Amygdala (tissue), 56 donors: ENCODE measurements around the gene RNF150.

Experiments
- DNase-seq, 56 donors: peaks; one replicate each; lab custom pipeline; 2025; lab: John Stamatoyannopoulos, UW

Gene RNF150

DNA sequence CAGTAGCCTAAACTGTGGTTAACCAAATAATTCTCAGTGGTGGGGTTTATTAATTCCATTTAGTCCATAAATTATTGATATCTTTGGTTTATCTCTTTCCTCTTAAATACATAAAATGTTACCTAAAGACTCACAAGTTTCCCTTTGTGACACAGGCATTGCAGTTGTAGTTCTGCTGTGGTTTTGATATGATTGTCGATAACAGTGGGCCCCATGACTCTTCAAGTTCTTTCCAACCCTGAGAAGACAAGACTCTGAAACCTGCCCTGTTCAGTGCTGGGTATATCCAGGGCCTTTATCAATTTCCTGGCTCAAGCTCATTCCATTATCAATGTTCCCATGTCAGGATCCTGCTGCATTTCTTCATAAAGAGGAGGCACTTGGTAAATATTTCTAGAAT, 259.2 kb downstream of the RNF150 start:
- DNase-seq: no peak

DNA sequence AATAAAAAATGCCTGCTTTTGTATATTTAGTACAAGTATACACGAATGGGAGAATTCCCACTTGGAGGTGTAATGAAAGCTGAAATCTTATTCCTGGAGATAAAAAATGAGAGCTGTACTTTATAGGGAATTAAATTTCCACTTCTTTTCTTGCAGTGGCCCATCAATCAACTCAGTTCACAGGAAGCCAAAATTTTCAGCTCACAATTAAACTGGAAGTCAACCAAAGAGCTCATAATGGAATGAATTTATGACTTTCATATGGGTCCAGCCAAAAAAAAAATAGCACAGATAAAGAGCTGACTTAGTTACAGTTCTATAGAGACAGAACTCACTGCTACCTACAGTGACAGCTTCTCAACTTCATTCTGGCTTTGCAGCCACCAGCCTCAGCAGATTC, 261.9 kb downstream of the RNF150 start:
- no peak for DNase-seq

DNA sequence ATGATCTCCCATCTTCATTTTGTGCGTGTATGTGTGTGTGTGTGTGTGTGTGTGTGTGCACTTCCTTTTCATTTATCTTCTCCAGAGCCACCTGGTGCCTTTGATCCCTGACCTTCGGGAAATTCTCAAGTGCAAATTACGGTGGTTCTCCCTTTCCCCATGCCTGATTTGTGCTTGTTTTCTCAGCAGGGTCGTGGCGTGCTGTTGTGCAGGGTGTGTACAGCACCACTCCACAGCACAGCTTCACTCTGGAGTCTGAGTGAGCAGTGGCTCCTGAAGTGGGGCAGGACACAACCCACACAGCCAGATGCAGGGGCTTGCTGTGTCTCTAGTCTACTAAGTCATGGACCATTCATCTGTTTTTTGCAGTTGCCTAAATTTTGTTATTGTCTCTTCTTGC, 262.8 kb downstream of the RNF150 start:
- DNase-seq: no peak

DNA sequence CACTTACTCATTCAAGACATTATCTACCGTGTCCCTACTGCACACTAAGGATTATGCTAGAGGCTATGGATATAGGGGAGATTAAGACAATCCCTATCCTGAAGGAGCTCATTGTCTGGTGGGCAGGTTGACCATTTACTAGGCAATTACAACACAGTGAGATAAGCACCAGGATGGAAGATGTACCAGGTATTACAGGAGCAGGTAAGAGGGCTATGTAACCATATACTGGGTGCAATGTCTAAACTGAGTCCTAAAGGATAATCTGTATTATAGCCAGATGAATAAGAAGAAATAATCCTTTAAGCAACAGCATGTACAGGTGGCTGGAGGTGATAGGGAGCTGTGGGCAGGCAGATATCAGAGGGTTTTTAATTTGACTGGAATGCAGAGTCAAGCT, 263.8 kb downstream of the RNF150 start:
- no peak for DNase-seq

DNA sequence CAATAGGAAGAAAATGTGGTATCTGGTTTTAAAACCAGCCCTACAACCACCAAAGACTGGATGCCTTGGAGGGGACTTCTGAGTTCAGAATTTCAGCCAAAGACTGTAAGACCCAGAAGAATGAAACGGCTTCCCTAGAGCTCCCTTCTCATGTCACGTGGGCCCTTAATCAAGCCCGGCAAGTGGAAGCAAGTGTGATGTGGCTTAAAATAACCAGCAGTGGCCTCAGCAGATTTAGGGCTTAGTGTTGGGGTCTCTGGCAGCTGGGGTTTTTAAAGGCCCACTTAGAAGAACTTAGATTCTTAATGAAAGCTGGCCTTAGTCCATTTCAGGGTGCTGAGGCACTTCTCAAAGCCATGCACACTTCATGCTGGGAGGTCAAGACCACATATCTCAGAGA, 265.9 kb downstream of the RNF150 start:
- no peak for DNase-seq

DNA sequence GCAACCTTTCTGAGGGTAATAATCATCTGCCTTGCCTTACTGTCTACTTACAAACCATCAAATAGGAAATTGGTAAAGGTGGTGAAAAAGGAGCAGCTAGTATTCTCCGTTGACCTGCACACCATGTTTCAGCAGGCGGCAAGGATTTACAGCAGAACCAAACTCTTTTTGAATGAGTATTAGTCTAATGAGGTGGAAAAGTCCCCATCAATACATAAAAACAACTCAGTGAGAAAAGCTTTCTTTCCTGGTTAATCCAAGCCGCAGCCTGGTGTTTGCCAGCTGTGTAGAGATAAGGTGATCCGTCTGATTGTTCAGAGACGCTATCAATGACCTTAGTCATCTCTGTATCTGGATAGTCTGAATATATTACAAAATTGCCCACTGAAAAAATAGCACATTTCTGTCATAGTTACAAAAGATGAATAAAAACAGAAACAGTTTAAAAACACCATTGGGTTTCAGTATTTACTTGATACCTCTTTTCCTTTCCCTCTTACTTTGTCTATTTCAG, 266.7 kb downstream of the RNF150 start:
- DNase-seq: no peak

DNA sequence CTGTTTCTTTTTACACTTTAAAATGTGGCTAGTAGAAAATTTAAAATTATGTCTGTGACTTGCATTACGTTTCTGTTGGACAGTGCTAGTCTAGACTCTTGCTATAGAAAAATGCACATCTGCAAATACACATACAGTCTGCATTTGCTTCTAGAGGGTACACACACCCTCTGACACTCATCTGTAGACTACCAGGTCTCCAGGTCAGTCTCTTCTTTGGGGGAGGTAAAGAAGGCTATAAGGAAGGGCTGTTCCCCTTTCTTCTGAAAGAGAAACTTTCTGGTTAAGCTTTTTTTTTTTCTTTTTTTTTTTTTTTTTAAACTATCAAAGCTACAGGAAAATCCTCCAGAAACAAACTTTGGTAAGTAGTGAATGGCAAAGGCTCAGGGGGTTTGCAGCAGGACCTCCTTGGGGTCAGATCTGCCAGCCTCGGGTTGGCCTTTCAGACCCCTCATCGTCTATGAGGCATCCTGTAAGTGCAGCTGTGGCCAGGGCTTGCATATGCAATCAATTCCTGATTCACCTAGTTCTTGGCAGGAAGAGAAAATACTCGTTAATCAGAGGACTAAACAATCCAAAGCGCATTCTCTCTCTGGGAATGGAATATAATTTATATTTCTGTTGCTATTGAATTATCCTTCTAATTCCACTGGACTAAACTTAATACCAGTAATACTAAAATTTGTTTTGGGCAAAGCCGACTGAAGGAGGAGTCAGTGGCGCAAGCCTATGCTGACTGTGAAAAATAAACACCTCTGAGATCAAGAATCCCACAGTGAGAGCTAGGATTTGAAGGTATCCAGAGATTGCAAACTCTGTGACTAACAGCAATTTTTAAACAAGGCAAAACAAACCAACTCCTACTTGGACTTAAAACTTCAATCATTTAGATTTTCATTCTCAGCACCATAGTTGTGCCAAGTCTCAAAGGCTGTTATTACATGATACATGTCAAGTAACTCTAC, 267.7 kb downstream of the RNF150 start:
- no peak for DNase-seq

DNA sequence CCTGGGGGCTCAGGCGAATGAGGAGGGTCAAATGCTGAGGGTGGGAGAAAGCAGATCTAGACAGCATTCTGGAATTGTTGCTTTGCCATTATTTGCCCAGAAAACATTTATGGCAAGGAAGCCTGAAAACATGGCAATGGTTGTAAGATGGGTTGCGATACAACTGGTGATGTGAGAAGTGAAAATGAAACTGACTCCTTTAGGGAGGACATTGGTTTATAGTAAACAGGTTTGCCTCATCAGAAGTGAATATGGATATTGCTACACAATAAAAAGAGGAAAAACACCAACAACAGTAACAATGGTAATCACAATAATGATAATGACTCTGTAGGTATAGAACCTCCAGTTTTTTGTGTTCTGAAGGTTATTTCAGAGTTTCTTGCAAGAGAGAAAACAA, 270.1 kb downstream of the RNF150 start:
- DNase-seq: no peak

DNA sequence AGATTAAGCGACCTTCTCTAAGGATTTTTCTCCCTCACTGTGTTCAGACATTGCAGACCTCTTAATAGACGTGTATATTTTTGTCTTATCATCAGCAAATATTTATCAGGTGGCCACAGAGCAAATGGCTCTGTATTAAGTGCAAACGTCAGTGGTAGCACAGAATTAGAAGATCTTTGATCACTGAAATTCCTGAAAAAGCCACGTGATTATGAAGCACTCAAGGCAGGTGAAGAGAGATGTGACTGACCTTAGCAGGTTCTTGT, 271.2 kb downstream of the RNF150 start:
- no peak for DNase-seq

DNA sequence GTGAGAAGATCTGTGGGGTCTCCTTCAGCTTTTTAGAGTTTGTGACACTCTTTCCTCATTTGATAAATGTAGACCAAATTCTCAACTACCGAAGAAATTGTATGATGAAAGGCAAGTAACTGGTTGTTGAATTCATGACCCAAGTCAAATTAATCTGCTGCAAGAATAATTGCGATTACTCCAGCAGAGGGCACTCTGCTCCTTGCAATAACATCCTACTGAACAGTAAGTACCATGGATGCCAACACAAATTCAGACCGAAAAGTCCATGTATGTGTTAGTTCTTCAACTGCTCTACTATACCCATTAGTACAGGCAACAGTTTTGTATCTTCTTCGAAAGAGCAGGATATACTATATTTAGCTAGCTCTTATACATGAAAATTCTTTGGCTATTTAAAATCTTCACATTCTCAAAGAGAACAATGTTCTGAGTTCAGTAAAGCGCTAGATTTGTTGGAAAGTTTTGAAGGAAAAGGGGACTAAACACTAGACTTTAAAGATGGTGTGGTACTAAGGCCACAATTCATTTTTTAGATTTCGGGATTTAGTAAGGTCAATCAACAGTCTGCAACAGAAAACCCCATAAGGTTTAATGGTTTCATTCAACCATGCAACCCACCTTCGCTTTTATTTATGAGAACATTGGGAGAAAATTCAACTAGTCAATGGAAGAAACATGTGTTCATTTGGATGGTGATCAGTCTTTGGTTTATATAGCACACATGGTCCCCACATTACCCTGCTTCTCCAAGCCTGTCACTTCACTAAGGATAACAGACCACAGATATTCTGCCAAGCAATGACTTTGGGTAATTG, 271.7 kb downstream of the RNF150 start:
- DNase-seq: peak in 38 of 56 donors; percentile 3 to 90 (median 40)

DNA sequence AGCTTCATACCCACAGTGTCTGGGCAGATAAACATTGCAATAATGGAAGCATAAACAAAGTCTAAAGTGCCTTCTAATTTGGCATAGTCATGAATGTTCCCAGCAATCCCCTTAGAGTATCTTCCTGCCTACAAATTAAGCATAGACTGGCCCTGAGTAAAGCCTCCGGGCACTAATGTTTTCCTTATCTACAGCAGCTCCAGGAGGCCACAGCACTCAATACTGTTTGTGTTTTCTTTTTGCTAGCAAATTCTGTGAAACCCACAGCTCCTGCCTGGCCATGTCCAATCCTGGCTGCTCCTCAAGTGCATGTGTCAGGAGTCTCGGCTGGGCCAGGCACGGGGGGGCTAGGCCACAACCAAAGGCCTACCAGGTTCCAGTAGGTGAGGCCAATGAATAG, 274.4 kb downstream of the RNF150 start:
- no peak for DNase-seq

DNA sequence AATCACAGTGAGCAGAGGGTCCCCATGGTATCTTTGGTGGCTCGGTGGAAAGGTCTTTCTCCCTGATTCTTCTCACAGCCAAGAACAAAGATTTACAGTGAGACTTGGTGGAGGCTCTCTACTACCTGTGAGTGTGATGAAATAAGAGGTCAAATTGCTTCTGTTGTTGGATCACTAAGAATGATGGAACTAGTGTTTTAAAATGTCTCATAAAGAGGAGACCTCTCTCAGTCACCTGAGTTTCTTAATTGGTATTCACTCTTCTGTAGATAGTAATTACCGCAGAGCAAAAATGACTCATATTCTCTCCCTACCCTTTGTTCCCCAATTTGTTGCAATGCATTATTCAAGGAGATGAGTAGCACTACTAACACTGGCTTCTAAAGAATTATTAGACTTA, 276.2 kb downstream of the RNF150 start:
- DNase-seq: no peak

DNA sequence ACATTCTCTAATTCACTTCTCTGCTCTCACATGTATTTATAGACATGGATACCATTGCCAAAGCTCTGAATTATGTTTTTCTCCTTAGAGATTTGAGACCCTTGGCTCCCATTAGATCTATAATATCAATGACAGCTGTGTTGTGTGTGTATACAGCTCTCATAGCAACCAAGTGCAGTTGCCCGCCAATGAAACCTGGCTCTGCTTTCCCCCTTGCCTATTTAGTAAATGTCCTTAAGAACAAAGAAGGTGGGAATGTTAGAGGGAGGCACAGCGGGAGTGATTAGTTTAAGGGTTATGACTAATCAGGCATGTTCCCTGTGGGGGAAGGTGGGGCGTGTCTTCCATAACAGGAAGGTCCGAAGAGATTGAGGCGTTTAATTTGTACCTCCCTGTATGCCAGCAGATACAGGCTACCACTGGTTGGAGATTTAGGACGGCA, 276.6 kb downstream of the RNF150 start:
- DNase-seq: peak in 4 of 56 donors; percentile 7 to 29 (median 8)

DNA sequence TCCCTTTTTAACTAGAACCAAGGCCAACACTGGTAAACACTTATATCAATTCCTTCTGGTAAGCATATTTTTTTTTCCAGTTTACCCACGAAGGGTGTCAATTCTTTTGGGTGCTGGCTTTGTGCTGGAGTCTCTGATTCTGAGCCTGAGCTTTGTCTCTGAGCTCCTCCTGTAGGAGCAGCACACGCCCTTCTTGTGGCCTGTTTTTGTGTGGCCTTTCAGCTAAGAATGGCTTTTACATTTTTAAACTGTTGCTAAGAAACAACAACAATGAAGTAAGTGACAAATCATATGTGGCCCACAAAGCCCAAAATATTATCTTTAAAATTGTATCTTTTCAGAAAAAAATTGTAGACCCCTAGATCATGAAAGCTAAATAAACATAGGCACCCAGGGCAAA, 279.1 kb downstream of the RNF150 start:
- no peak for DNase-seq

DNA sequence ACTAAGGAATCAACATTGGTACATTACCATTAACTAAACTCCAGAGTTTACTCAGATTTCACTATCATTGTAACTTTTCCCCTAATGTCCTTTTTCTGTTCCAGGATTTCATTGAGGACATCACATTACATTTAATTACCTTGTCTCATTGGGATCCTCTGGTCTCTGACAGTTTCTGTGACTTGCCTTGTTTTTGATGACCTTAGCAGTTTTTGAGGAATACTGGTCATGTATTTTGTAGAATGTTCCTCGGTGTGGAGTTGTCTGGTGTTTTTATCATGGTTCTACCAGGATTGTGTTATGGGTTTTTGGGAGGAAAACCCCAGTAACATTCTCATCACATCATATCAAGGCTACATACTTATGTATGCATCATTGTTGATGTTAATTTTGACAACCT, 281.5 kb downstream of the RNF150 start:
- DNase-seq: no peak

DNA sequence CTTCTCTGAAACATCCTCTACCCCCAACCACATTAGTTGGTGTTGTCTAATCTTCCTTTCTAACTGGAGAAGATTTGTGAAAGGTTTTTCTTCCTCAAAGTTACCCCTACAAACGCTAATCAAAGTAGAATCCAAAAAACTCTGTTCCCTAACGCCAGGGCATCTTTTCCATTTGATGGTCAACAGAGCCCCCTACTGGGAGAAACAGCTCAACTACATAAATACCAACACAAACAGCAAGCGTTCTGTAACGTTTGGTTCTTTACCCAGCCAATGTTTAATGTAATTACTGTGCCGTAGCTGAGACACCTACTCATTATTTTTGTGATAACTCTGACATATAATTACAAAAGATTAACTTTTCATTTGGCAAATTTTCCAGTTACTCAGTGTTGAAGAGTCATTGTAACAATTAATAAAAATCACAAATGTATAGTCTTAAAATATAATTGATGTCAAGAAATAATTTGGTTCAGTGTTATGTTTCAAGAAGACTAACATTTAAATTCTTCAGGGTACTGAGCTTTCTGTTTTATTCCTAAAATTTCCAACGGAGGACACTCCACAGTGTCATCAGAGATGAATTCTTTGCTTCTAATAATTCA, 282.1 kb downstream of the RNF150 start:
- peak in 17 of 56 donors; percentile 3 to 75 (median 13) for DNase-seq

DNA sequence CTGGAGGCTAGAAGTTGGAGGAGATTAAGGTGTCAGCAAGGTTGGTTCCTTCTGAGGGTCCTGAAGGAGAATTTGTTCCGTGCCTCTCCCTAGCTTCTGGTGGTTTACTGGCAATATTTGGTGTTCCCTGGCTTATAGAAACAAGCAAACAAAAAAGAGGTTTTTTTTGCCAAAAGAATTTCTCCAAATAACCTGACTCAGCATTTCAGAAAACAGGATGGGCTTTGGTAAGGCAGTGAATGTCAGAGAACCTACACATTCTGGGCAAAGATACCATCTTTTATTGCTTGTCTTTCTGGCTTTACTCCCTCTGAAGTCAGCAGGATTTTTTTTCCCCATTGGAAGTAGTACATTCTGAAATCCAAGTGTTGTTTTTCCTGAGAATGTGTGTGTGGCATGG, 283.7 kb downstream of the RNF150 start:
- DNase-seq: no peak

DNA sequence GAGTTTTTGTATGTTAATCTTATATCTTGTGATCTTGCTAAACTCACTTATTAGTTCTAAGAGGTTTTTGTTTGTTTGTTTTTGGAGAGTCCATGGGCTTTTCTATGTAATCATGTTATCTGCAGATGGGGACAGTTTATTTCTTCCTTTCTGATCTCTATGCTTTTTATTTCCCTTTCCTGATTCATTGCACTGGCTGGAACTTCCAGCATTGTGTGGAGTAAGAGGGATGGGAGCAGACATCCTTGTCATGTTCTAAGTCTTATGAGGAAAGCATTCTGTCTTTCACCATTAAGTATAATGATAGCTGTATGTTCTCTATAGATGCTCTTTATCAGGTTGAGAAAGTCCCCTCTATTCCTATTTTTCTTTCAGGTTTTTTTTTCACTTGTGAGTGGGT, 286.5 kb downstream of the RNF150 start:
- no peak for DNase-seq

DNA sequence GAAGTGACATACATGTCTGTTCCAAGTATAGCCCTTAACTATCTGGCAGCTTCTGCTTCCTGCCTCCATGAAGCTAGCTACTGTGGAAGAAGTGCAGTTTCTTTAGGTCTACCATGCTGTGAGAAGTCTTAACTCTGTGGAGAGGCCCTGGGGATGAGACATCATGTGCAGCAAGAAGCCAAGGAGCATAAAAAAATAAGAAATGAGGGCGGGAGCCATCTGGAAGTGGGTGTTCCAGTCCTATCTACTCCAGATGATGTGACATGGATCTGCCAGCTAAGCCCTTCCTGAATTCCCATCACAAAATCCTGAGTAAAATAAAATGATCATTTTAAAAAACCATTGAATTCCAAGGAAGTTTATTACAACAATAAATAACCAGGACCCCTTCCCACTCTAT, 289.2 kb downstream of the RNF150 start:
- no peak for DNase-seq

DNA sequence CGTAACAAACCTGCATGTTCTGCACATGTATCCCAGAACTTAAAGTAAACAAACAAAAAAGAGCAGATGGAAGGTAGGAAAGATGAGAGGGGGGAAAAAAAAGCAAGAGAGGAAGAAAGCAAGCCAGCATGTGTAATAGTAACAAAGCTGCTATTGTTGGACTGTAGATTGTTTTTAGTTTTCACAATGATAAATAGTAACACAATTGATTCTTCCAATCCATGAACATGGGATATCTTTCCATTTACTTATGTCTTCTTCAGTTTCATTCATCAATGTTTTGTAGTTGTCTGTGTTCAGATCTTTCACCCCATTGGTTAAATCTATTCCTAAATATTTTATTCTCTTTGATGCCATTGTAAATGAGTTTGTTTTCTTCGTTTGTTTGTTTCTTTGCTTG, 292.1 kb downstream of the RNF150 start:
- DNase-seq: no peak
